Measurements from ENCODE around the gene RAPSN.
A peak's percentile ranks its signal among the peaks of the same experiment; 100 is the strongest.

Gene RAPSN

DNA sequence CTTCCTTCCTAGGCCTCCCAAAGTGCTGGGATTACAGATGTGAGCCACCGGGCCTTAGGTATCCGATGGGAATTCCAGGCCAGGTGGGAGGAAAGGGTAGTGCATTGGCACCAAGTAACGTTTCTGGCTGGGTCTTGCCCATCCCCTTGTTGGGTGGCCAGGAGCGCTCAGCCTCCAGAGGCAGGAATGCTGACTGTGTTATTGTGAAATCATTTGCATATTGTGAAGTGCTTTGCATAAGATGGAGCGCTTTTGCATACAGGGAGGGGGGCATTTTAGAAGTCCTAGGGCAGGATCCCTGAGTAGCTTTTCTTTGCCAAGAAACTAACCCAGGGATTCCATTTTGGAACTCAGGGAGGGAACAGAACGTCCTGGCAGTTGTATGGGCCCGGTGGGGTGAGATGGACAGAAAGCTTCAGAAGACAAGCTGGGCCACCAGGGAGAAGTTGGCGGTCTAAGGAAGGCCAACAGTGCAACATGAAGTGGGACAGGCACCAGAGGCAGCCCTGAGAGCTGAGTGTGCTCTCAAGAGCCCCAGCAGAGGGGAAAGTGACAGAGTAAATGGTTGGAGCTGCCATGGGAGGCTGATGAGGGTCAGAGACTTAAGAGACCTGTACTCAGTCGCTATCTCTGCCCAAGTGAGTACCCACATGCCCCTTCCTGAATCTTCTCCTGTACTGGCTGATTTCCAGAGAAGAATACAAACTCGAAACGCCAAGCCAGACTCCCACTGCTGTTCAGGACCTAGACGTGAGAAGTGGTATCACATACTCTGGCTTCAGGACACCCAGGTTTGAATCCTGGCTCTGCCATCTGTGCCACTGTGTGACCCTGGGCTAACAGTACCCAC, 41.8 kb downstream of the RAPSN start:
- peak overlapping the region; percentile 50 for H3K4me3 ChIP-seq (ENCODE audit: control insufficient read depth, low read depth, low read length)
- no peak for DNase-seq (ENCODE audit: low read depth)
- TF ChIP-seq, protein P1, sequence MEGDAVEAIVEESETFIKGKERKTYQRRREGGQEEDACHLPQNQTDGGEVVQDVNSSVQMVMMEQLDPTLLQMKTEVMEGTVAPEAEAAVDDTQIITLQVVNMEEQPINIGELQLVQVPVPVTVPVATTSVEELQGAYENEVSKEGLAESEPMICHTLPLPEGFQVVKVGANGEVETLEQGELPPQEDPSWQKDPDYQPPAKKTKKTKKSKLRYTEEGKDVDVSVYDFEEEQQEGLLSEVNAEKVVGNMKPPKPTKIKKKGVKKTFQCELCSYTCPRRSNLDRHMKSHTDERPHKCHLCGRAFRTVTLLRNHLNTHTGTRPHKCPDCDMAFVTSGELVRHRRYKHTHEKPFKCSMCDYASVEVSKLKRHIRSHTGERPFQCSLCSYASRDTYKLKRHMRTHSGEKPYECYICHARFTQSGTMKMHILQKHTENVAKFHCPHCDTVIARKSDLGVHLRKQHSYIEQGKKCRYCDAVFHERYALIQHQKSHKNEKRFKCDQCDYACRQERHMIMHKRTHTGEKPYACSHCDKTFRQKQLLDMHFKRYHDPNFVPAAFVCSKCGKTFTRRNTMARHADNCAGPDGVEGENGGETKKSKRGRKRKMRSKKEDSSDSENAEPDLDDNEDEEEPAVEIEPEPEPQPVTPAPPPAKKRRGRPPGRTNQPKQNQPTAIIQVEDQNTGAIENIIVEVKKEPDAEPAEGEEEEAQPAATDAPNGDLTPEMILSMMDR (IDR thresholded peaks at IDR 0.05; ENCODE audit: control insufficient read depth, insufficient read depth, low read depth, low read length, missing control alignments) = peak; percentile 29

- DNase-seq (ENCODE audit: low read depth) = no peak
- TF ChIP-seq, protein P1 (IDR thresholded peaks at IDR 0.05; ENCODE audit: control insufficient read depth, insufficient read depth, low read depth, low read length, missing control alignments) = no peak
- no peak overlapping the region for H3K4me3 ChIP-seq (ENCODE audit: control insufficient read depth, low read depth, low read length)
Measured at GRCh38 chr11:47403571-47403970, 45.4 kb downstream of the RAPSN start.

DNA sequence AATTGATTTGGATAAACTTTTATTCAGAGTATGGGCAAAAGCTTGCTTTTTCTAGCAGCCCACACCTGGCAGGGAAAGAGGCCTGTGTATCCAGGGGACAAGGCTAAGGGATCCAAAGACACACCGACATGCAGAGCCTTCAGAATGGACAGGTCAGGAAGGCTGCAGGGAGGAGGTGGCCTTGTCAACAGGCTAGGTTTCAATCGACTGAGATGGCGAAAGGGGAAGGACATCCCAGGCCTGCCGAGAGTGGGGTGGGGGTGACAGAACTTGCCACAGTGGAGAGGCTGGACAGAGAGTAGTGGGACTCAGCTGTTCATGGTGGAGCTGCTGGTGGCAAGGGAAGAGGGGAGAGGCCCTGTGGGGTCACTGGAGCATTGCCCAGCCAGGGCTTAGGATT, 45.8 kb downstream of the RAPSN start:
- no peak for DNase-seq (ENCODE audit: low read depth)
- no peak overlapping the region for H3K4me3 ChIP-seq (ENCODE audit: control insufficient read depth, low read depth, low read length)
- TF ChIP-seq, protein P1 (IDR thresholded peaks at IDR 0.05; ENCODE audit: control insufficient read depth, insufficient read depth, low read depth, low read length, missing control alignments) = no peak

DNA sequence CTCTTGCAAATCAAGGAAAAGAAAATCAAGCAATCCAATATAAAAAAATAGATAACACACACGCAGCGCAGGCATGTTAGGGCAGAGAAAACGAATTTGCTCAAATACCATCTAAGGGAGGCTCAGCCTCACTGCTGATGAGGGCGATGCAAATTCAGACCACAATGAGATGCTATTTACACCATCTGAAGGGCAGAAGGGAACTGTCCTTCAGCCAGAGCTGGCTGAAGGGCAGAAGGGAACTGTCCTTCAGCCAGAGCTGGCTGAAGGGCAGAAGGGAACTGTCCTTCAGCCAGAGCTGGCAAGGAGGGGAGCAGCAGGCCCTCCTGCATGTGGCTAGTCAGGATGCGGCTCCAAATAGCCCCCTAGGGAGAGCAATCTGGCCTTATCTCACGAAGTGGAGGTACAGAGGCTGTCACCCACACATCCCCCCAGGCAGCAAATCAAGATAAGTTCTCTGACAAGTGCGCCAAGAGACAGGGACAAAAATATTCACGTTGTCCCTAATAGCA, 48.1 kb downstream of the RAPSN start:
- no peak overlapping the region for H3K4me3 ChIP-seq (ENCODE audit: control insufficient read depth, low read depth, low read length)
- no peak for DNase-seq (ENCODE audit: low read depth)
- TF ChIP-seq, protein P1 (IDR thresholded peaks at IDR 0.05; ENCODE audit: control insufficient read depth, insufficient read depth, low read depth, low read length, missing control alignments) = no peak

- DNase-seq (ENCODE audit: low read depth) = no peak
- peak overlapping the region; percentile 42 for H3K4me3 ChIP-seq (ENCODE audit: control insufficient read depth, low read depth, low read length)
- TF ChIP-seq, protein P1 (IDR thresholded peaks at IDR 0.05; ENCODE audit: control insufficient read depth, insufficient read depth, low read depth, low read length, missing control alignments) = no peak
Measured at GRCh38 chr11:47399860-47400767, 48.8 kb downstream of the RAPSN start.

DNA sequence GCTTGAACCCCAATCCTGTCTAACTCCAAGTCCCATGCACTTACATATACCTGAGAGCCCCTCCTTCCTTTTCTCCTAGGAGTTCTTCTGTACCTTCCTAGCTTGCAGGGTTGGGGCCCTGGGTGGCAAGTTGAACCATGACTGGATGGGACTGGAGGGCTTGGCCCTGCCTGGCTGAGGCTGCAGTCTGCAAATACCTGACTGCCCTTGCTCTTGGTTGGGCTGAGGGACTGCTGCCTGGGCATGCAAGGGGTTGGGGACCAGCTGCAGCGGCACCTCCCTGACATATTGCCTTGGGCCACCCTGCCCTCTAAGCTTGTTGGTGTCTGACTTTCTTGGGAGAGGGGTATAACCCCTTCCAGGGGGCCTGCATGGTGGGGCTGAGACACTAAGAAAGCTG, 50.4 kb downstream of the RAPSN start:
- no peak overlapping the region for H3K4me3 ChIP-seq (ENCODE audit: control insufficient read depth, low read depth, low read length)
- DNase-seq (ENCODE audit: low read depth) = no peak
- TF ChIP-seq, protein P1 (IDR thresholded peaks at IDR 0.05; ENCODE audit: control insufficient read depth, insufficient read depth, low read depth, low read length, missing control alignments) = no peak

All from AG09309 (cell line).